PFSK-1 (cell line): ENCODE results near the gene HEMK1.

ENCODE experiments used
- POLR2AphosphoS5 ChIP-seq: IDR thresholded peaks from 2 replicates; pipeline ENCODE4 v1.6.1; 2012; ENCODE audit warnings: low read depth, mild to moderate bottlenecking, control low read depth, low read length, moderate library complexity
- REST ChIP-seq, 2 experiments: IDR thresholded peaks; 2 replicates each; pipeline versions ENCODE4 v1.6.1 to v1.8.0; 2011 to 2012; ENCODE audit warnings: low read depth in 2 of 2, low read length in 2 of 2, control low read depth in 1 of 2, inconsistent platforms in 1 of 2, mild to moderate bottlenecking in 1 of 2, moderate library complexity in 1 of 2; ENCODE audit not compliant: insufficient read depth in 1 of 2
- SIN3A ChIP-seq: IDR thresholded peaks from 2 replicates; pipeline ENCODE4 v1.6.1; 2012; ENCODE audit warnings: mild to moderate bottlenecking, low read length, moderate library complexity, borderline replicate concordance; ENCODE audit not compliant: insufficient read depth
- TAF1 ChIP-seq: IDR thresholded peaks from 2 replicates; pipeline ENCODE4 v1.6.1; 2012; ENCODE audit warnings: low read length, control low read depth, borderline replicate concordance; ENCODE audit not compliant: insufficient read depth

GRCh38 chr3:50616003-50616769 lies 46.9 kb downstream of the HEMK1 start:
- TF ChIP-seq POLR2AphosphoS5 (no peak), TAF1 (no peak), SIN3A (no peak), REST (IDR thresholded peaks at IDR 0.05; ENCODE audit: insufficient read depth in 1 of 2, low read depth in 2 of 2, low read length in 2 of 2) (no peak)
